ENCODE data around the gene ZNF462.

- no peak for TF ChIP-seq POLR2A (IDR thresholded peaks at IDR 0.05; ENCODE audit: low read length)
- no peak for TF ChIP-seq GATA1 (IDR thresholded peaks at IDR 0.05; ENCODE audit: low read depth, low read length)
These were observed 49.0 kb downstream of the ZNF462 start for GRCh38 chr9:106911951-106912350.

Data from erythroblast (primary cell).